Heart right ventricle (tissue), 16 donors: Measurements from ENCODE around the gene EHMT1. TPM values are rescaled to one million over a fixed set of nuclear protein-coding genes. Genes with fewer than 3 reads are reported as not detected.
A peak's percentile ranks its signal among the peaks of the same experiment; 100 is the strongest.

Experiments
- ATAC-seq, 8 donors: fragments of 200-7000 bp; cut with Tn5 transposase; one replicate each; pipeline ENCODE4 v1.9.1; 2020; ENCODE audit warnings: mild to moderate bottlenecking in 8 of 8, moderate library complexity in 8 of 8, moderate number of reproducible peaks in 1 of 8
- DNase-seq, 2 donors: peaks; one replicate each; pipeline ENCODE4 v3.0.0-alpha.2; 2020
- H3K27ac ChIP-seq, 10 donors: fragments of 200-600 bp; sonication (generic) in 2 of 10; one replicate each; pipeline versions ENCODE4 v1.5.0 to v1.8.0; 2020 to 2022; ENCODE audit warnings: mild to moderate bottlenecking in 3 of 10
- H3K27me3 ChIP-seq, 7 donors: fragments of 200-600 bp; one replicate each; pipeline ENCODE4 v1.8.0; 2021 to 2022; ENCODE audit warnings: mild to moderate bottlenecking in 2 of 7
- H3K36me3 ChIP-seq, 9 donors: fragments of 200-600 bp; sonication (generic) in 1 of 9; one replicate each; pipeline versions ENCODE4 v1.5.0 to v1.8.0; 2020 to 2022; ENCODE audit warnings: mild to moderate bottlenecking in 2 of 9
- H3K4me1 ChIP-seq, 9 donors: fragments of 200-600 bp; sonication (generic) in 1 of 9; one replicate each; pipeline versions ENCODE4 v1.5.0 to v1.8.0; 2020 to 2022; ENCODE audit warnings: mild to moderate bottlenecking in 4 of 9
- H3K4me3 ChIP-seq, 10 donors: fragments of 200-600 bp; sonication (generic) in 2 of 10; one replicate each; pipeline versions ENCODE4 v1.5.0 to v1.8.0; 2020 to 2022; ENCODE audit warnings: mild to moderate bottlenecking in 7 of 10, moderate library complexity in 2 of 10
- H3K9me3 ChIP-seq, 11 donors: fragments of 200-600 bp in 10 of 11; sonication (generic) in 2 of 11; one replicate each; pipeline versions ENCODE4 v1.5.0 to v1.8.0; 2013 to 2022; ENCODE audit warnings: mild to moderate bottlenecking in 2 of 11, control low read depth in 1 of 11, moderate library complexity in 1 of 11
- WGBS, 2 donors: extraction: QIAGEN DNeasy Blood & Tissue Kit; methylation state at CpG; one replicate each; pipeline ENCODE4 v1.1.7; 2013; ENCODE audit warnings: inconsistent platforms in 1 of 2; 5-methylcytosine and 5-hydroxymethylcytosine counted together
- intact Hi-C, 10 donors: fragments of 100-400 bp; cut with DNase I; formaldehyde crosslinking; loops; one replicate each; pipeline versions ENCODE4 v1.11.1 to v1.14.2; 2022
- polyA plus RNA-seq, 2 donors: library from polyadenylated mRNA; stranded (reverse); fragments of 200-250 nt; gene quantifications; one replicate each; pipeline ENCODE4 v1.2.3, GENCODE V29; 2013
- total RNA-seq, 10 donors: library from RNA; stranded (reverse); fragmentation: NEBNext Ultra II Directional in 3 of 10; extraction: Animal tissue kit (Norgen Biotek cat#: 25700) in 3 of 10; gene quantifications; one replicate each; pipeline versions ENCODE4 v1.2.1 to v1.2.4, GENCODE V29; 2021 to 2023
- TF ChIP-seq, protein P1 (sequence below), 9 donors: fragments of 200-600 bp; sonication (generic) in 2 of 9; IDR thresholded peaks; one replicate each; pipeline versions ENCODE4 v1.5.0 to v1.8.0; 2021 to 2022; ENCODE audit warnings: antibody characterized with exemption in 9 of 9, mild to moderate bottlenecking in 5 of 9, moderate library complexity in 1 of 9
- donor health status: Arrhythmogenic right ventricular cardiomyopathy.
- donor health status: ischemic (EF 13 %, LVEDD 7.1; RV severe dilation, severe dysfunction).
- donor health status: healthy with polysubstance abuse.
- donor health status: DM: no; HTN: yes; CAD: no.
- donor health status: DM: no; HTN: no; CAD: no.
- donor health status: ischemic (EF 25% LVEDD 6.9; RV normal size, moderate dysfunction).
- donor health status: ischemic (EF 25% LVEDD 5.7; RV mildly dilated, moderate dysfunction).
- donor health status: healthy.
- donor health status: DM: yes; HTN: yes; CAD: no.
- donor health status: Ischemic cardiomyopathy.
- donor health status: ischemic (EF 35%, LVEDD 5.7; RV mildly dilated, moderate dysfunction).
- donor health status: nonischemic (EF 11% LVEDD 7.7; RV severe dilation, severe dysfunction).
- donor health status: DM: yes; HTN: yes; CAD: no.
- donor health status: PGD.
- donor health status: ischemic (EF 29% LVEDD 5.4; RV normal size, mild dysfunction).
- donor health status: nonischemic (EF 23%, LVEDD 6.1; RV moderate dilation, normal function).

EHMT1 gene
- total and polyA plus RNA-seq, 12 donors = 19.6 to 45.1 (median 31.1) TPM

DNA sequence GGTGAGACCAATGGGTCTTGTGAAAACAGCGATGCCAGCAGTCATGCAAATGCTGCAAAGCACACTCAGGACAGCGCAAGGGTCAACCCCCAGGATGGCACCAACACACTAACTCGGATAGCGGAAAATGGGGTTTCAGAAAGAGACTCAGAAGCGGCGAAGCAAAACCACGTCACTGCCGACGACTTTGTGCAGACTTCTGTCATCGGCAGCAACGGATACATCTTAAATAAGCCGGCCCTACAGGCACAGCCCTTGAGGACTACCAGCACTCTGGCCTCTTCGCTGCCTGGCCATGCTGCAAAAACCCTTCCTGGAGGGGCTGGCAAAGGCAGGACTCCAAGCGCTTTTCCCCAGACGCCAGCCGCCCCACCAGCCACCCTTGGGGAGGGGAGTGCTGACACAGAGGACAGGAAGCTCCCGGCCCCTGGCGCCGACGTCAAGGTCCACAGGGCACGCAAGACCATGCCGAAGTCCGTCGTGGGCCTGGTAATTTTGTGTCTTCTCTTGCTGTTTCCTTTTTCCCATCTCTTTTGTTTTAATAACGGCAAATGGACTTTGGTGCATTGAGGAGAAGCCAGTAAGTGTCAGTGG lies 98.0 kb downstream of the EHMT1 start:
- Histone ChIP-seq H3K36me3 (peaks cover 0 to 70% (median 21%) of the 10 kb centered on the region in 9 donors), H3K4me1 (peaks cover 0 to 4% (median 0%) of the 10 kb centered on the region in 9 donors), H3K27me3 (no peaks in the 10 kb centered on the region), H3K27ac (no peak overlapping the region), H3K9me3 (peaks cover 0 to 19% (median 0%) of the 10 kb centered on the region in 11 donors), H3K4me3 (no peak overlapping the region)
- intact Hi-C loops = no loop called here
- DNase-seq = no peak
- ATAC-seq = no peak
- TF ChIP-seq, protein P1, sequence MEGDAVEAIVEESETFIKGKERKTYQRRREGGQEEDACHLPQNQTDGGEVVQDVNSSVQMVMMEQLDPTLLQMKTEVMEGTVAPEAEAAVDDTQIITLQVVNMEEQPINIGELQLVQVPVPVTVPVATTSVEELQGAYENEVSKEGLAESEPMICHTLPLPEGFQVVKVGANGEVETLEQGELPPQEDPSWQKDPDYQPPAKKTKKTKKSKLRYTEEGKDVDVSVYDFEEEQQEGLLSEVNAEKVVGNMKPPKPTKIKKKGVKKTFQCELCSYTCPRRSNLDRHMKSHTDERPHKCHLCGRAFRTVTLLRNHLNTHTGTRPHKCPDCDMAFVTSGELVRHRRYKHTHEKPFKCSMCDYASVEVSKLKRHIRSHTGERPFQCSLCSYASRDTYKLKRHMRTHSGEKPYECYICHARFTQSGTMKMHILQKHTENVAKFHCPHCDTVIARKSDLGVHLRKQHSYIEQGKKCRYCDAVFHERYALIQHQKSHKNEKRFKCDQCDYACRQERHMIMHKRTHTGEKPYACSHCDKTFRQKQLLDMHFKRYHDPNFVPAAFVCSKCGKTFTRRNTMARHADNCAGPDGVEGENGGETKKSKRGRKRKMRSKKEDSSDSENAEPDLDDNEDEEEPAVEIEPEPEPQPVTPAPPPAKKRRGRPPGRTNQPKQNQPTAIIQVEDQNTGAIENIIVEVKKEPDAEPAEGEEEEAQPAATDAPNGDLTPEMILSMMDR (IDR thresholded peaks at IDR 0.05) = no peak
- 97% methylated on average over 25 of the region's 25 CpGs for WGBS, 2 donors

DNA sequence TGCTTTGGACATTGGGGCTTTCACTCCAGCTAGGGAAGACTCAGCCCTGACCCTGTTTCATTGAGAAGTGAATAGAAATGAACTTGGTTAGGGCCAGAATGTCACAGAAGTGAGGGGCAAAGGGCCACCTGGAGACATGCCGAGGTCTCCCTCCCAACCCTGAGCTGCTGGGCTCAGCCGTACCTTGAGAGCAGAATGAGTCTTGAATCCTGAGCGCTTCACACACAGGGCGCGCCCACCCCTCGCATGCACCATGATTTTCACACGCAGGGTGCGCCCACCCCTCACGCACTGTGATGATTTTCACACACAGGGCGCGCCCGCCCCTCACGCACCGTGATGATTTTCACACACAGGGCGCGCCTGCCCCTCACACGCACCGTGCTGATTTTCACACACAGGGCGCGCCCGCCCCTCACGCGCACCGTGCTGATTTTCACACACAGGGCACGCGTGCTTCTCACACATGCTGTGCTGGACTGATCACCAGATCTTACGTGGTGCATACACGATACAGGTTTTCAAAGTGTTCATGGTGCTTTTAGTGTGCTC lies 99.0 kb downstream of the EHMT1 start:
- DNase-seq (no peak), ATAC-seq (peak in 3 of 8 donors; percentile 24 to 56 (median 35))
- Histone ChIP-seq H3K27me3 (no peaks in the 10 kb centered on the region), H3K4me1 (peaks cover 0 to 4% (median 0%) of the 10 kb centered on the region in 9 donors), H3K4me3 (no peak overlapping the region), H3K36me3 (peaks cover 0 to 59% (median 14%) of the 10 kb centered on the region in 9 donors), H3K9me3 (peaks cover 0 to 19% (median 0%) of the 10 kb centered on the region in 11 donors), H3K27ac (no peak overlapping the region)
- WGBS, 2 donors = 96 to 99% methylated on average over 28 of the region's 28 CpGs
- TF ChIP-seq, protein P1 (IDR thresholded peaks at IDR 0.05) = no peak
- intact Hi-C loops = no loop called here

DNA sequence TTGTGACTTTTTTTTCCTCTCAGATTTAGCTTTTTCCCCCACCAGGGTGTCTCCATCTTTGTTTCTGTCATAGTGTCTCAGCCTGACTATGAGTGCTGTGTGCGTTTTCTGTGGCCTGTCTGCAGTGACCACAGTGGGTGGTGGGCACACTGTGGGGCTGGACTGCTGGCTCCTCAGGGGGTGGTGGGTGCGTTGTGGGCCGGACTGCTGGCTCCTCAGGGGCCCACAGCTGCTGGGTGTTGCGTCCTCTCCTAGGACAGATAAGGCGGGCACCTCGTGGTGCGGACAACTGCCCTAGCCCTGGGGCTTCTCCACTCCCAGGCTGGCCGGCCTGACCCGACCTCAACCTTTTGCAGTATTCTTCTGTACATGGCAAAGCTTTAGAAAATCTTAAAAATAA lies 100.4 kb downstream of the EHMT1 start:
- Histone ChIP-seq H3K27me3 (no peaks in the 10 kb centered on the region), H3K27ac (no peak overlapping the region), H3K9me3 (peaks cover 0 to 15% (median 0%) of the 10 kb centered on the region in 11 donors), H3K4me1 (peaks cover 0 to 8% (median 0%) of the 10 kb centered on the region in 9 donors), H3K36me3 (peaks cover 0 to 55% (median 14%) of the 10 kb centered on the region in 9 donors), H3K4me3 (no peak overlapping the region)
- TF ChIP-seq, protein P1 (IDR thresholded peaks at IDR 0.05) = no peak
- ATAC-seq (no peak), DNase-seq (no peak)
- WGBS, 2 donors = 78 to 86% methylated on average over 9 of the region's 9 CpGs
- intact Hi-C loops = no loop called here

DNA sequence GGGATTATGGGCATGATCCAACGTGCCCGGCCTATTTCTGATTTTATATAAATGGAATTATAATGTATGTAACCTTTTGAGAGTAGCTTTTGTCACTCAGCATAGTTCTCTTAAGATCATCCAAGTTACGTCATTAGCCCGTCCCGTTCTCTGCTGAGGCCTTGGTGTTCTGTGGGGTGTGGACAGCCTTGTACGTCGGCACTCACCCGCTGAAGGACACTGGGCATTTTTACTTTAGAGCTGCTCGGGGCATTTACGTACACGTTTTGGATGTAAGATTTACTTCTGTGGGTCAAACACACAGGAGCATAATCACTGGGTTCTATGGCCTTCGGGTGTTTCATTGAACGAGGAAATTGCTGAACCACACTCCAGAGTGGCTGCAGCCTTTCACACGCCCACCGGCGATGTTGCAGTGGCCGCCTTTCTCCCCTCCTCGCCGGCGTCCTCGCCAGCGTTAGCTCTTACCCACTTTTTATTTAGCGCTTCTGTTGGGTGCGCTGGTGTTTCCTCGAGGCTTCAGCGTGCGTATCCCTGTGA lies 101.8 kb downstream of the EHMT1 start:
- Histone ChIP-seq H3K27me3 (no peaks in the 10 kb centered on the region), H3K4me3 (no peak overlapping the region), H3K27ac (no peak overlapping the region), H3K9me3 (peaks cover 0 to 13% (median 0%) of the 10 kb centered on the region in 11 donors), H3K36me3 (peaks cover 0 to 45% (median 14%) of the 10 kb centered on the region in 9 donors), H3K4me1 (peaks cover 0 to 10% (median 0%) of the 10 kb centered on the region in 9 donors)
- intact Hi-C loops = no loop called here
- TF ChIP-seq, protein P1 (IDR thresholded peaks at IDR 0.05) = no peak
- DNase-seq (no peak), ATAC-seq (peak in 1 of 8 donors; percentile 40)
- 83 to 87% methylated on average over 27 of the region's 27 CpGs for WGBS, 2 donors
